Astrocyte (in vitro differentiated cells and primary cell): Measurements from ENCODE around the gene IL31. TPM values are rescaled to one million over a fixed set of nuclear protein-coding genes. Genes with fewer than 3 reads are reported as not detected.

Experiments used
- DNase-seq: peaks from one replicate; pipeline ENCODE4 v3.0.0-alpha.2; 2010; ENCODE audit warnings: low read depth
- FAIRE-seq: peaks from 2 replicates; lab custom pipeline; 2011; peaks lifted over from hg19 to GRCh38; lab: Jason Lieb, UNC
- H2AFZ ChIP-seq: 2 replicates; pipeline ENCODE4 v1.6.0; 2012; ENCODE audit warnings: low read depth, low read length, inconsistent platforms
- H3K27ac ChIP-seq: 2 replicates; pipeline ENCODE4 v1.5.1; 2011; ENCODE audit warnings: low read depth, low read length, inconsistent platforms
- H3K27me3 ChIP-seq: 2 replicates; pipeline ENCODE4 v1.6.0; 2011; ENCODE audit warnings: low read length, inconsistent platforms; ENCODE audit not compliant: insufficient read depth
- H3K36me3 ChIP-seq: 2 replicates; pipeline ENCODE4 v1.5.1; 2011; ENCODE audit warnings: low read length, inconsistent platforms; ENCODE audit not compliant: insufficient read depth
- H3K4me1 ChIP-seq: 2 replicates; pipeline ENCODE4 v1.5.1; 2011; ENCODE audit warnings: low read length, inconsistent platforms; ENCODE audit not compliant: insufficient read depth
- H3K4me2 ChIP-seq: 2 replicates; pipeline ENCODE4 v1.6.0; 2012; ENCODE audit warnings: low read length, inconsistent platforms
- H3K4me3 ChIP-seq: 2 replicates; pipeline ENCODE4 v1.5.1; 2011; ENCODE audit warnings: low read depth, mild to moderate bottlenecking, low read length, inconsistent platforms; ENCODE audit not compliant: insufficient read depth
- H3K79me2 ChIP-seq: 2 replicates; pipeline ENCODE4 v1.6.0; 2012; ENCODE audit warnings: mild to moderate bottlenecking, low read length, inconsistent platforms; ENCODE audit not compliant: insufficient read depth
- H3K9ac ChIP-seq: 2 replicates; pipeline ENCODE4 v1.6.0; 2012; ENCODE audit warnings: mild to moderate bottlenecking, low read length, inconsistent platforms
- H3K9me3 ChIP-seq: 2 replicates; pipeline ENCODE4 v1.5.1; 2012; ENCODE audit warnings: low read depth, mild to moderate bottlenecking, low read length, inconsistent platforms; ENCODE audit not compliant: insufficient read depth
- H4K20me1 ChIP-seq: 2 replicates; pipeline ENCODE4 v1.6.0; 2012; ENCODE audit warnings: low read length, inconsistent platforms; ENCODE audit not compliant: insufficient read depth
- H3K27ac Mint-ChIP-seq: one replicate; pipeline ENCODE4 v1.8.0; 2021; ENCODE audit warnings: mild to moderate bottlenecking, mixed read lengths; ENCODE audit not compliant: unreplicated experiment
- H3K27me3 Mint-ChIP-seq: one replicate; pipeline ENCODE4 v1.8.0; 2021; ENCODE audit warnings: low read depth, mixed read lengths; ENCODE audit not compliant: unreplicated experiment
- H3K36me3 Mint-ChIP-seq: one replicate; pipeline ENCODE4 v1.8.0; 2021; ENCODE audit warnings: low read depth, mixed read lengths; ENCODE audit not compliant: unreplicated experiment
- H3K4me1 Mint-ChIP-seq: one replicate; pipeline ENCODE4 v1.8.0; 2021; ENCODE audit warnings: low read depth, mixed read lengths; ENCODE audit not compliant: unreplicated experiment
- H3K4me3 Mint-ChIP-seq: one replicate; pipeline ENCODE4 v1.8.0; 2021; ENCODE audit warnings: mild to moderate bottlenecking, moderate library complexity, mixed read lengths; ENCODE audit not compliant: unreplicated experiment
- H3K9me3 Mint-ChIP-seq: one replicate; pipeline ENCODE4 v1.8.0; 2021; ENCODE audit warnings: mild to moderate bottlenecking, mixed read lengths; ENCODE audit not compliant: unreplicated experiment
- EZH2 ChIP-seq: IDR thresholded peaks from 2 replicates; pipeline ENCODE4 v1.6.1; 2012; ENCODE audit warnings: mild to moderate bottlenecking, low read length, inconsistent platforms; ENCODE audit not compliant: insufficient read depth
- total RNA-seq: library from RNA; stranded (reverse); gene quantifications from 2 replicates; pipeline ENCODE4 v1.2.1, GENCODE V29; 2021
- TF ChIP-seq, protein P1 (sequence below): IDR thresholded peaks from 2 replicates; pipeline ENCODE4 v1.5.1; 2011; ENCODE audit warnings: low read depth, mild to moderate bottlenecking, inconsistent platforms, low read length, moderate library complexity; ENCODE audit not compliant: insufficient read depth

IL31 gene
- total RNA-seq, 1 donor from 2014 or later: not detected

- Histone ChIP-seq H4K20me1 (no peaks in the 10 kb centered on the region), H3K9me3 (no peaks in the 10 kb centered on the region), H3K4me1 (no peaks in the 10 kb centered on the region), H3K9ac (no peak overlapping the region), H3K27me3 (peaks cover 2% of the 10 kb centered on the region), H3K4me2 (no peak overlapping the region), H3K27ac (no peak overlapping the region), H3K4me3 (no peak overlapping the region), H3K36me3 (no peaks in the 10 kb centered on the region), H2AFZ (no peak overlapping the region), H3K79me2 (no peaks in the 10 kb centered on the region)
- no peak for FAIRE-seq
- H3K9me3 Mint-ChIP-seq: peaks cover 5% of the 10 kb centered on the region
- no peaks in the 10 kb centered on the region for H3K4me1 Mint-ChIP-seq
- DNase-seq: peak; percentile 20
- H3K27me3 Mint-ChIP-seq: peaks cover 3% of the 10 kb centered on the region
- no peak overlapping the region for H3K27ac Mint-ChIP-seq
- H3K36me3 Mint-ChIP-seq: peaks cover 6% of the 10 kb centered on the region
- H3K4me3 Mint-ChIP-seq: no peak overlapping the region
- TF ChIP-seq EZH2: no peak
- TF ChIP-seq, protein P1, sequence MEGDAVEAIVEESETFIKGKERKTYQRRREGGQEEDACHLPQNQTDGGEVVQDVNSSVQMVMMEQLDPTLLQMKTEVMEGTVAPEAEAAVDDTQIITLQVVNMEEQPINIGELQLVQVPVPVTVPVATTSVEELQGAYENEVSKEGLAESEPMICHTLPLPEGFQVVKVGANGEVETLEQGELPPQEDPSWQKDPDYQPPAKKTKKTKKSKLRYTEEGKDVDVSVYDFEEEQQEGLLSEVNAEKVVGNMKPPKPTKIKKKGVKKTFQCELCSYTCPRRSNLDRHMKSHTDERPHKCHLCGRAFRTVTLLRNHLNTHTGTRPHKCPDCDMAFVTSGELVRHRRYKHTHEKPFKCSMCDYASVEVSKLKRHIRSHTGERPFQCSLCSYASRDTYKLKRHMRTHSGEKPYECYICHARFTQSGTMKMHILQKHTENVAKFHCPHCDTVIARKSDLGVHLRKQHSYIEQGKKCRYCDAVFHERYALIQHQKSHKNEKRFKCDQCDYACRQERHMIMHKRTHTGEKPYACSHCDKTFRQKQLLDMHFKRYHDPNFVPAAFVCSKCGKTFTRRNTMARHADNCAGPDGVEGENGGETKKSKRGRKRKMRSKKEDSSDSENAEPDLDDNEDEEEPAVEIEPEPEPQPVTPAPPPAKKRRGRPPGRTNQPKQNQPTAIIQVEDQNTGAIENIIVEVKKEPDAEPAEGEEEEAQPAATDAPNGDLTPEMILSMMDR: peak; percentile 86
Observed at GRCh38 chr12:122190842-122191668, 17.0 kb upstream of the IL31 start.

DNA sequence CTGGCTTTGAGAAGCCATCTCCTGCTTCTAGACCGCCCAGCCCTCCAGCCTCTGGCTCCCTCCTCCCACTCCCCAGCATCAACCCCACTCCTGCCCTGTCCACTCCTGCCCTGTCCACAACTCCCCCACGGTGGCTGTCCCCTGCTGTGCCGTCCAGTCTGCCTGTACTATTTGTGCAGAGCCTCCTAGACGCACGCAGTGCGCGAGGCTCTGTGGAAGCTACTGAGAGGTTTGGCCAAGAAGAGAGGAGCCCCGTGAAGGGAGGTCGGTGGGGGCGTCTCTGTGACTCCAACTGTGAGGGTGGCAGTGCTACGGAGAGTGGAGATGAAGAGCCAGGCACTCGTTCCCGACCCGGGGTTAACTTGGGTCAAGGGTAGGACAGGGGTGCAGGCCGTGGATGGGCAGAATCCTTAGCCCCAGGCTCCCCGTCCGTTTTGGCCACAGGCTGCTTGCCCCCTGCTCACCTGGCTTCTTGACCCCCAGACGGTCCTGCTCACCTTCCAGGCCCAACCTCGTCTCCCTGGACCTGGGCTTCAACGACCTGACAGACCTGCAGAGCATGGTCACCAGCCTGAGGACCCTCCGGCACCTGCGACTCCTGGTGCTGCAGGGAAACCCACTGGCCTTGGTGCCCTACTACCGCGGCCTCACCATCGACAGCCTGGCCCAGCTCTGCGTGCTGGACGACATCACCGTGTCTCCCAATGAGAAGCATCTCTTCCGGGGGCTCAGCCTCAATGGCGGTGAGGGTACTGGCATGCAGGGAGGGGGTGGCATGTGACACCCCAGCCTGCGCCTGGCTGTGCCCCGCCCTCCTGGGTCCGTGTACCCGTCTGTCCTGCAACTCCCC, 15.8 kb upstream of the IL31 start:
- FAIRE-seq (no peak), DNase-seq (no peak)
- no peak overlapping the region for H3K4me2 ChIP-seq
- H3K27me3 ChIP-seq: peaks cover 2% of the 10 kb centered on the region
- no peak overlapping the region for H3K27ac Mint-ChIP-seq
- no peaks in the 10 kb centered on the region for H3K4me1 ChIP-seq
- peaks cover 11% of the 10 kb centered on the region for H3K27me3 Mint-ChIP-seq
- H3K4me3 Mint-ChIP-seq: no peak overlapping the region
- TF ChIP-seq, protein P1: no peak
- TF ChIP-seq EZH2: no peak
- H2AFZ ChIP-seq: no peak overlapping the region
- no peak overlapping the region for H3K9ac ChIP-seq
- no peaks in the 10 kb centered on the region for H3K79me2 ChIP-seq
- no peaks in the 10 kb centered on the region for H3K36me3 ChIP-seq
- H3K36me3 Mint-ChIP-seq: no peaks in the 10 kb centered on the region
- no peaks in the 10 kb centered on the region for H3K9me3 ChIP-seq
- no peaks in the 10 kb centered on the region for H3K4me1 Mint-ChIP-seq
- H3K9me3 Mint-ChIP-seq: no peaks in the 10 kb centered on the region
- no peak overlapping the region for H3K4me3 ChIP-seq
- no peaks in the 10 kb centered on the region for H4K20me1 ChIP-seq
- H3K27ac ChIP-seq: no peak overlapping the region
